Thyroid gland (tissue), 4 donors: ENCODE measurements around the gene HDDC3.

Source experiments
- POLR2A ChIP-seq, 2 donors: fragments of 450-650 bp; IDR thresholded peaks; one replicate each; pipeline ENCODE4 v1.6.1; 2017; ENCODE audit warnings: antibody characterized with exemption in 2 of 2, mild to moderate bottlenecking in 2 of 2, moderate library complexity in 1 of 2
- TF ChIP-seq, protein P1 (sequence below), 6 experiments: fragments of 200-600 bp in 3 of 6; fragments of 450-650 bp in 3 of 6; sonication (generic) in 3 of 6; IDR thresholded peaks; one replicate each; pipeline ENCODE4 v1.5.1; 2016 to 2019; ENCODE audit warnings: antibody characterized with exemption in 6 of 6, mild to moderate bottlenecking in 2 of 6, inconsistent platforms in 1 of 6, moderate library complexity in 1 of 6

DNA sequence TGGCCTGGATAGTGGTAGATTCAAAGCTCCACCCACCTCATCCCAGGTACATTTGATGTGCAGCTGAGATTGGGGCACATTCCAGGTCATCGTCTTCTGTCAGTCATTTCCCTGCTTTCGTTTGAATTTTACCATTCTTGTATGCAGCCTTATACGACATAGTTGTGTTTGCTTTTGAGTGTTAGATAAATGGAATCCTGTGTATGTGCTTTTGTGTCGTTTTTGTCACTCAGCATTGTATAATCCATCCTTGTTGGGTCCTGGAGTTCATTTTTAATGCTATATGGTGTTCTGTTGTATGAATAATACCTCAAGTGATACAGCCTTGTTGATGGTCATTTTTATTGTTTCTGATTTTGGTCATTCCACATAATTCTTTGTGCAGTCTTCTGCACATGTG, 29.7 kb upstream of the HDDC3 start:
- TF ChIP-seq, protein P1, sequence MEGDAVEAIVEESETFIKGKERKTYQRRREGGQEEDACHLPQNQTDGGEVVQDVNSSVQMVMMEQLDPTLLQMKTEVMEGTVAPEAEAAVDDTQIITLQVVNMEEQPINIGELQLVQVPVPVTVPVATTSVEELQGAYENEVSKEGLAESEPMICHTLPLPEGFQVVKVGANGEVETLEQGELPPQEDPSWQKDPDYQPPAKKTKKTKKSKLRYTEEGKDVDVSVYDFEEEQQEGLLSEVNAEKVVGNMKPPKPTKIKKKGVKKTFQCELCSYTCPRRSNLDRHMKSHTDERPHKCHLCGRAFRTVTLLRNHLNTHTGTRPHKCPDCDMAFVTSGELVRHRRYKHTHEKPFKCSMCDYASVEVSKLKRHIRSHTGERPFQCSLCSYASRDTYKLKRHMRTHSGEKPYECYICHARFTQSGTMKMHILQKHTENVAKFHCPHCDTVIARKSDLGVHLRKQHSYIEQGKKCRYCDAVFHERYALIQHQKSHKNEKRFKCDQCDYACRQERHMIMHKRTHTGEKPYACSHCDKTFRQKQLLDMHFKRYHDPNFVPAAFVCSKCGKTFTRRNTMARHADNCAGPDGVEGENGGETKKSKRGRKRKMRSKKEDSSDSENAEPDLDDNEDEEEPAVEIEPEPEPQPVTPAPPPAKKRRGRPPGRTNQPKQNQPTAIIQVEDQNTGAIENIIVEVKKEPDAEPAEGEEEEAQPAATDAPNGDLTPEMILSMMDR (IDR thresholded peaks at IDR 0.05) = no peak
- no peak for TF ChIP-seq POLR2A (IDR thresholded peaks at IDR 0.05)
